Duodenal mucosa (tissue), 2 donors: ENCODE data around the gene PTPRQ.

Source experiments
- H3K27ac ChIP-seq: one replicate; pipeline ENCODE4 v1.7.0; 2013; ENCODE audit warnings: low read depth, low read length
- H3K27me3 ChIP-seq, 2 donors: one replicate each; pipeline ENCODE4 v1.7.0; 2013; ENCODE audit warnings: low read length in 2 of 2, control low read depth in 1 of 2; ENCODE audit not compliant: insufficient read depth in 2 of 2, control insufficient read depth in 1 of 2
- H3K36me3 ChIP-seq, 2 donors: one replicate each; pipeline ENCODE4 v1.7.0; 2013; ENCODE audit warnings: low read length in 2 of 2, control low read depth in 1 of 2; ENCODE audit not compliant: insufficient read depth in 2 of 2, control insufficient read depth in 1 of 2
- H3K4me1 ChIP-seq, 2 donors: one replicate each; pipeline ENCODE4 v1.7.0; 2013; ENCODE audit warnings: low read length in 2 of 2, control low read depth in 1 of 2; ENCODE audit not compliant: insufficient read depth in 2 of 2, control insufficient read depth in 1 of 2
- H3K4me3 ChIP-seq, 2 donors: one replicate each; pipeline ENCODE4 v1.7.0; 2013; ENCODE audit warnings: low read length in 2 of 2, low read depth in 1 of 2
- H3K9ac ChIP-seq, 2 donors: one replicate each; pipeline ENCODE4 v1.7.0; 2013; ENCODE audit warnings: low read length in 2 of 2, low read depth in 1 of 2
- H3K9me3 ChIP-seq, 2 donors: one replicate each; pipeline ENCODE4 v1.7.0; 2013; ENCODE audit warnings: low read length in 2 of 2, control low read depth in 1 of 2; ENCODE audit not compliant: control insufficient read depth in 1 of 2

The PTPRQ gene

GRCh38 chr12:80625901-80626300, 181.9 kb downstream of the PTPRQ start:
- Histone ChIP-seq H3K4me3 (no peak overlapping the region), H3K4me1 (no peaks in the 10 kb centered on the region), H3K36me3 (no peaks in the 10 kb centered on the region), H3K27ac (no peak overlapping the region), H3K9me3 (no peaks in the 10 kb centered on the region), H3K27me3 (no peaks in the 10 kb centered on the region), H3K9ac (no peak overlapping the region)

GRCh38 chr12:80627782-80628181, 183.7 kb downstream of the PTPRQ start:
- H3K9ac ChIP-seq: no peak overlapping the region
- no peaks in the 10 kb centered on the region for H3K27me3 ChIP-seq
- H3K4me3 ChIP-seq: no peak overlapping the region
- H3K27ac ChIP-seq: no peak overlapping the region
- no peaks in the 10 kb centered on the region for H3K4me1 ChIP-seq
- no peaks in the 10 kb centered on the region for H3K9me3 ChIP-seq
- no peaks in the 10 kb centered on the region for H3K36me3 ChIP-seq

DNA sequence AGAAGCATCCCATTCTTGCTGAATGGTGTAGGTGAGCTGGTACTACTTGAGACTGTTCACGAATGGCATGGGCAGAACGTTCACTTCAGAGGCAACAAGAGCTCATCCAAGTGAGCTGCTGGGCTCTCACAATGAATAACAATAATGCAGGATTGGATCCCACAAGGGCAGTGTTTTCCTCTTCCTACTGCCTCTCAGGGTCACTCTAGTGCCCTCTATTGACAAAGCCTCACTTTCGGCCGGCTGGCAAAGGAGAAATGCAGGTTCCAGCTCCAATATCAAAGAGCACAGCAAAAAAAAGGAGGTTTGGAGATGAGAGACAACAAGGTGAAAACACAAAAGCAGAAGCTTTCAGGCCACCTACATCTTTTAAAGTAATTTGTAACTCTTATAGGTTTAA, 188.8 kb downstream of the PTPRQ start:
- Histone ChIP-seq H3K9me3 (no peaks in the 10 kb centered on the region), H3K27ac (no peak overlapping the region), H3K9ac (no peak overlapping the region), H3K27me3 (no peaks in the 10 kb centered on the region), H3K4me1 (no peaks in the 10 kb centered on the region), H3K4me3 (no peak overlapping the region), H3K36me3 (no peaks in the 10 kb centered on the region)

GRCh38 chr12:80634903-80635302, 190.9 kb downstream of the PTPRQ start:
- H3K4me1 ChIP-seq: no peaks in the 10 kb centered on the region
- no peaks in the 10 kb centered on the region for H3K9me3 ChIP-seq
- no peak overlapping the region for H3K4me3 ChIP-seq
- H3K36me3 ChIP-seq: no peaks in the 10 kb centered on the region
- no peaks in the 10 kb centered on the region for H3K27me3 ChIP-seq
- H3K9ac ChIP-seq: no peak overlapping the region
- H3K27ac ChIP-seq: no peak overlapping the region

DNA sequence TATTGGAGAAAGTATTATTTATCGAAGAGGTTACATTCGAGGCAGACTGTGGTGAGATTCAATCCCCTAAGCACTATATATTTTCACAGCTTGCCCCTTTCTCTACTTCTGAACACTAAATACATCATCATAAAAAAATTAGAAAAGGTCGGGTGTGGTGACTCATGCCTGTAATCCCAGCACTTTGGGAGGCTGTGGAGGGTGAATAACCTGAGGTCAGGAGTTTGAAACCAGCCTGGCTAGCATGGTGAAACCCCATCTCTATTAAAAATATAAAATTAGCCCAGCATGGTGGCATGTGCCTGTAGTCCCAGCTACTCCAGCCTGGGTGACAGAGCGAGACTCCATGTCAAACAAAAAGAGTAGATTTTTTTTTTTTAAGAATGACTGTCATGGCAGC, 192.8 kb downstream of the PTPRQ start:
- Histone ChIP-seq H3K36me3 (no peaks in the 10 kb centered on the region), H3K27me3 (no peaks in the 10 kb centered on the region), H3K9me3 (no peaks in the 10 kb centered on the region), H3K4me3 (no peak overlapping the region), H3K4me1 (no peaks in the 10 kb centered on the region), H3K9ac (no peak overlapping the region), H3K27ac (no peak overlapping the region)

GRCh38 chr12:80641936-80642335, 197.9 kb downstream of the PTPRQ start:
- no peaks in the 10 kb centered on the region for H3K27me3 ChIP-seq
- no peaks in the 10 kb centered on the region for H3K9me3 ChIP-seq
- no peaks in the 10 kb centered on the region for H3K36me3 ChIP-seq
- no peak overlapping the region for H3K27ac ChIP-seq
- H3K4me3 ChIP-seq: no peak overlapping the region
- H3K4me1 ChIP-seq: no peaks in the 10 kb centered on the region
- H3K9ac ChIP-seq: no peak overlapping the region

DNA sequence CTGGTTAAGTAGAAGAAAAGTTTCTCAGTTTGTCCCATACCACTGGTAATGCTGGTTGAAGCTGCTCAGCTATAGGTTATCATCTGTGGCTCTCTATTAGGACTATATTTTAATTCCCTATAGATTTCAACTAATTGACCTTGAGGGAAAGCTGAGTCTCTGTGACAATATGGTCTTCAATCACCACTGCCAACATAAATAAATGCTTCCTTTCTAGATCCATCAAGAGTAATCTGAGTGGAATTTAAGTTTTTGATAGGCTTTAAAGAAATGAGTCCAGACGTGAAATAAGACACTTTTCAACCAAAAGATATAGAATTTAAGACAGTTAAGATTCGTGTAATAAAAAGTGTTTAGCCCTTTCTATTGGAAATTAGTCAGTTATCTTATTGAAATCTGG, 199.9 kb downstream of the PTPRQ start:
- Histone ChIP-seq H3K27ac (no peak overlapping the region), H3K27me3 (no peaks in the 10 kb centered on the region), H3K36me3 (no peaks in the 10 kb centered on the region), H3K9ac (no peak overlapping the region), H3K4me3 (no peak overlapping the region), H3K9me3 (no peaks in the 10 kb centered on the region), H3K4me1 (no peaks in the 10 kb centered on the region)

DNA sequence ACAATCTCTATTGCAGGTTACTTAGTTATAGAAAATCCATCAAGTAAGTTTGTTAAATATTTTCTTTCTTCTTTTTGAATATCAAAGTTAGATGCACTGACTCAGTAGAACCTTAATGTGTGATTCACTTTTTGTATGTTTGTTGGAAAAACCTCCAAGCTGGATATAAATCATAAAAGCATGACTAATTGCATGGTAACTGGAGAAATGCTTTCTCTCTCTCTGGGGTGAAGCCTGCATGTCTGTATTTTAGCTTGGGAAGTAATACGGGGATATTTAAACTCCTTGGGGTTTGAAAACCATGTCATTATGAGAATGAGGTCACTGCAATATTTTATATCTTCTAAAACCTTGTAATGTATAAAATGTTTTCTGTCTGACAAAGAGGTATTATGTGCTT, 204.8 kb downstream of the PTPRQ start:
- no peak overlapping the region for H3K9ac ChIP-seq
- no peaks in the 10 kb centered on the region for H3K4me1 ChIP-seq
- H3K27ac ChIP-seq: no peak overlapping the region
- H3K27me3 ChIP-seq: no peaks in the 10 kb centered on the region
- no peaks in the 10 kb centered on the region for H3K36me3 ChIP-seq
- no peak overlapping the region for H3K4me3 ChIP-seq
- H3K9me3 ChIP-seq: no peaks in the 10 kb centered on the region

GRCh38 chr12:80655751-80656150, 211.7 kb downstream of the PTPRQ start:
- Histone ChIP-seq H3K36me3 (no peaks in the 10 kb centered on the region), H3K9ac (no peak overlapping the region), H3K27ac (no peak overlapping the region), H3K4me3 (no peak overlapping the region), H3K27me3 (no peaks in the 10 kb centered on the region), H3K4me1 (no peaks in the 10 kb centered on the region), H3K9me3 (no peaks in the 10 kb centered on the region)

- Histone ChIP-seq H3K4me1 (no peaks in the 10 kb centered on the region), H3K4me3 (no peak overlapping the region), H3K36me3 (no peaks in the 10 kb centered on the region), H3K9ac (no peak overlapping the region), H3K27ac (no peak overlapping the region), H3K27me3 (no peaks in the 10 kb centered on the region), H3K9me3 (no peaks in the 10 kb centered on the region)
Observed at GRCh38 chr12:80659512-80660063, 215.6 kb downstream of the PTPRQ start.

DNA sequence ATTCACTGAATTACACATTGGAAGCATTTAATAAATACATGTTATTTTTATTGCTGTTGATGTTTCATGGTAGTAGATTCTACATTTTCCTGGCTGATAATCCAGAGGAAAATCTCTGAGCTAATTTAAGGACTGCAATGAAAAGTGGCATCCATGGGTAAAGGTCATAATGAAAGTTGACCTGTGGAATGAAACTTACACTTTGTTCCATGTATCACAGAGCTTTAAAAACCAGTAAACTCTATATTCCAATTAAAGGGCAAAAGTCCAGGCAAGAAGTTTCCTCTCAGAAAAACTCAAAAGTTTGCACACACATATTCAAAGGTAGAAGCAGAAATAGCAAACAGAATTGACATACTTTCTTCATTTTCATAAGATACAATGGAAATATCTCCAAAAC, 218.6 kb downstream of the PTPRQ start:
- no peaks in the 10 kb centered on the region for H3K27me3 ChIP-seq
- H3K4me1 ChIP-seq: no peaks in the 10 kb centered on the region
- H3K9me3 ChIP-seq: no peaks in the 10 kb centered on the region
- H3K4me3 ChIP-seq: no peak overlapping the region
- H3K27ac ChIP-seq: no peak overlapping the region
- no peak overlapping the region for H3K9ac ChIP-seq
- H3K36me3 ChIP-seq: no peaks in the 10 kb centered on the region
